ENCODE measurements around the gene EP300. TPM values are rescaled to one million over a fixed set of nuclear protein-coding genes. Genes with fewer than 3 reads are reported as not detected.
"Not testable (repeated sequence)": the region's sequence is repeated elsewhere in the genome, so short reads cannot be mapped to it uniquely, and the experiment has no call there.

The EP300 gene
- total RNA-seq, 2 experiments from 2014 or later, result 40.5 to 61.2 TPM

DNA sequence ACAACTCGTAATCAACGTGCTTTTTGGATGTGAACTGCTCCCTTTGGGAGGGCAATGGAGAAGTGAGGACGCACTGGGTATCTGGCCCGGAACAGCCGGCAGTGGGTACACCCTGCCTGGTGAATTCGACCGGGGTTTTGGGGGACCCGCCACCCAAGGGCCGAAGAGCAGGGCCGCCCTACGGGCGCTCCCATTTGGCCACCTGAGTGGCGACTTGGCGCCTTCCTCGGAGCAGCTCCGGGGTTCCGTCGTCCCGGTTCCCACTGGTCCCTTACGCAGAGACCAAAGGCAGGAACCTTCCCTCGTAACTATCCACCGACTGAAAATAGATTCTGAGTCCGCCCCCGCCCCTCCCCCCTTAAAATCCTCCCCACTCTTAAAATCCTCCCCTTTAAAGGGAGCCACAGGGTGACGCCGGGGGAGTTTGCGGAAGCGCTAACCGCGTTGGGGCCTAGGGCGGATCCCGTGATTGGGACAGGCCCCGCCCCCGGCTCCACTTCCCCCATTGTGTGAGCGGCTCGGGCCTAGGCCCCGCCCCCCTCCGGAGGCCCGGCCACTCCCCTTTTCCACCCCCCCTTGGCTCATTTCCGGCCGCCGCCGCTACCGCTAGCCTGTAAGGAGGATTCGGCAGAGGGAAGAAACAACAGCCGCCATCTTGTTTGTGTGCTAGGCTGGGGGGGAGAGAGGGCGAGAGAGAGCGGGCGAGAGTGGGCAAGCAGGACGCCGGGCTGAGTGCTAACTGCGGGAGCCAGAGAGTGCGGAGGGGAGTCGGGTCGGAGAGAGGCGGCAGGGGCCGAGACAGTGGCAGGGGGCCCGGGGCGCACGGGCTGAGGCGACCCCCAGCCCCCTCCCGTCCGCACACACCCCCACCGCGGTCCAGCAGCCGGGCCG, 1.0 kb upstream of the EP300 start:
- peak overlapping the region; percentile 97 for H3K4me3 Mint-ChIP-seq
- CTCF ChIA-PET, result interaction anchor here (1.5 kb wide), 1 partner anchor 169 kb away, joined by 4 read pairs; no protein-coding TSS in a partner anchor
- peak overlapping the region; percentile 99 for H3K27ac Mint-ChIP-seq

DNA sequence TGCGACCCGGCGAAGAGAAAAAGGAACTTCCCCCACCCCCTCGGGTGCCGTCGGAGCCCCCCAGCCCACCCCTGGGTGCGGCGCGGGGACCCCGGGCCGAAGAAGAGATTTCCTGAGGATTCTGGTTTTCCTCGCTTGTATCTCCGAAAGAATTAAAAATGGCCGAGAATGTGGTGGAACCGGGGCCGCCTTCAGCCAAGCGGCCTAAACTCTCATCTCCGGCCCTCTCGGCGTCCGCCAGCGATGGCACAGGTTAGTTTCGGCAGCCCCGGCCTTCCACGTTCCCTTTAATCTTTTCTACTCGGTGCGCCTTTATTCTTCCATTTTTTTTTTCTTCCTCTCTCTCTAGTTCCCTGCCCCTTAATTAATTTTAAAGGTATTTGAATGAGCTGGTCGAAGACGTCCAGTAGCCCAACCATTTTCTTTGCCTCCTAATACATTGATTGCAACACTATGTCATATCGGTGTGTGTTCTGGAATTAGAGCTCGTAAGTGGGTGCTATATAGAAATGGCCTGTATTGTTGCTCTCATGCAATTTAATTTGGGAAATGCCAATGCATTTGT, 537 bp downstream of the EP300 start:
- CTCF ChIA-PET, result interaction anchor here (0.8 to 3.2 kb wide), 7 partner anchors 14 to 194 kb away, joined by 3 to 15 read pairs (median 5); partner anchors contain the start of gene RBX1
- H3K27me3 Mint-ChIP-seq, result no peaks in the 10 kb centered on the region
- H3K27ac Mint-ChIP-seq, result peak overlapping the region; percentile 99
- intact Hi-C loops (cut with DNase I, micrococcal nuclease), result loop anchor here (2.0 to 5.0 kb wide), 4 partner anchors 114 to 1051 kb away; partner anchors contain the start of genes L3MBTL2 (in 1 of the 2), ST13 (in 1 of the 2), TOB2 (in 1 of the 2) and XPNPEP3 (in 1 of the 2)
- peaks cover 36% of the 10 kb centered on the region for H3K4me1 Mint-ChIP-seq
- ATAC-seq (no peak), DNase-seq (peak; percentile 56)
- H3K4me3 Mint-ChIP-seq, result peak overlapping the region; percentile 98
- H3K36me3 Mint-ChIP-seq (ENCODE audit: low read depth), result peaks cover 21% of the 10 kb centered on the region
- H3K9me3 Mint-ChIP-seq (ENCODE audit: low read depth), result no peaks in the 10 kb centered on the region
- POLR2A ChIA-PET, result interaction anchor here (0.7 to 4.6 kb wide), 6 partner anchors 9 to 1168 kb away, joined by 3 to 23 read pairs (median 4); partner anchors contain the start of gene RBX1

More for the DNA sequence above, 1.0 kb upstream of the EP300 start:
- Mint-ChIP-seq H3K4me1 (peaks cover 25% of the 10 kb centered on the region), H3K36me3 (ENCODE audit: low read depth) (peaks cover 21% of the 10 kb centered on the region), H3K27me3 (no peaks in the 10 kb centered on the region), H3K9me3 (ENCODE audit: low read depth) (no peaks in the 10 kb centered on the region)
- peak; percentile 90 for ATAC-seq
- POLR2A ChIA-PET, result interaction anchor here (0.6 to 4.6 kb wide), 3 partner anchors 18 to 140 kb away, joined by 3 to 23 read pairs (median 4); partner anchors contain the start of gene RBX1
- intact Hi-C loops (cut with DNase I, micrococcal nuclease), result loop anchor here (1.0 to 5.0 kb wide), 19 partner anchors 69 to 1049 kb away; partner anchors contain the start of genes L3MBTL2 (in 2 of the 2), RANGAP1 (in 2 of the 2), RBX1 (in 2 of the 2) and ST13 (in 2 of the 2)
- DNase-seq, result peak; percentile 100

DNA sequence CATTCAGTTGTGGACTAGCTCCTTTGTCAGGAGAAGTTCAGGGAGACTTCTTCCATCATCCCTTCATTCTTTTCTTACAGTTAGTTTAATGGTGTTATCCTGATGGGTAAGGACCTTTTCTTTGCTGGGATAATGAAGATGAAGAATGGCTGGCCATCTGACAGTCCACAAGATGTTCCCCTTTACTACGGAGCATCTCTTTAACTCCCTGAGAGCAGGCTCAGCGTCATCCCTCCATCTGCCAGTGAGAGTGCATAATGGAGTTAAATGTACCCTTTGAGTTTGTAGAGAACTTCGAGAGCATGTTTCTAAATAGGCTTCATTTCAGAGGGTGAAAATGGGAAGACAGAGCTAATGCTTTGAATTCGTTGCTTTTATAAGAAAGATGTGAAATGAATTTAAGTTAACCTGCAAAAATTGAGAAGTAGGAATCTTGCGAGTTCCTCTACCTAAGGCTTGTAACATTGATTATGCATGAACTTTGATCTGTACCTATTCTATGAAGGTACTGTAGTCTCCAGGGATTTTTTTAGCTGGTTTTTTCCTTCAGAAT, 1.7 kb downstream of the EP300 start:
- H3K9me3 Mint-ChIP-seq (ENCODE audit: low read depth), result no peaks in the 10 kb centered on the region
- ChIA-PET CTCF (interaction anchor here (0.6 to 3.2 kb wide), 8 partner anchors 13 to 208 kb away, joined by 3 to 15 read pairs (median 4); partner anchors contain the start of gene RBX1), POLR2A (interaction anchor here (0.7 to 4.6 kb wide), 4 partner anchors 11 to 354 kb away, joined by 3 to 23 read pairs (median 4); partner anchors contain the start of gene RBX1)
- intact Hi-C loops (cut with DNase I, micrococcal nuclease), result loop anchor here (5.0 kb wide), 3 partner anchors 113 to 1052 kb away; partner anchors contain the start of genes L3MBTL2 (in 1 of the 2), ST13 (in 1 of the 2) and XPNPEP3 (in 1 of the 2)
- peak overlapping the region; percentile 99 for H3K27ac Mint-ChIP-seq
- ATAC-seq, result no peak
- peak; percentile 53 for DNase-seq
- H3K27me3 Mint-ChIP-seq, result no peaks in the 10 kb centered on the region
- peak overlapping the region; percentile 98 for H3K4me3 Mint-ChIP-seq
- H3K4me1 Mint-ChIP-seq, result peaks cover 46% of the 10 kb centered on the region
- peaks cover 21% of the 10 kb centered on the region for H3K36me3 Mint-ChIP-seq (ENCODE audit: low read depth)

DNA sequence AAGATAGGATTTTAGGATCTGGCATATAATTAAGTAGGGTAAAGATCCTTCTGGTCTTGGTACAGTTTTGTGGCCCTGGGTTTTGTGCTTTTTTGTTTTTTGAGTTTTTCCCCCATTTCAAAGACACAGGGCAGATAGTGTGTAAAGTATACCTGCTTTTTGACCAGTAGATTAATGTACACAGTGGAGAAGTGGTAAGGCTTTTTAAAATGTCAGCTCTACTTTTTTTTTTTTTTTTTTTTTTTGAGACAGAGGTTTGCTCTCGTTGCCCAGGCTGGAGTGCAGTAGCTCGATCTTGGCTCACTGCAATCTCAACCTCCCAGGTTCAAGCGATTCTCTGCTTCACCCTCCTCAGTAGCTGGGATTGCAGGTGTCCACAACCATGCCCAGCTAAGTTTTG, 4.0 kb downstream of the EP300 start:
- no peak for DNase-seq
- no peak for ATAC-seq
- intact Hi-C loops (cut with DNase I, micrococcal nuclease), result no loop called here
- Mint-ChIP-seq H3K9me3 (ENCODE audit: low read depth) (no peaks in the 10 kb centered on the region), H3K36me3 (ENCODE audit: low read depth) (peaks cover 34% of the 10 kb centered on the region), H3K27ac (peak overlapping the region; percentile 66), H3K27me3 (no peaks in the 10 kb centered on the region), H3K4me1 (peaks cover 55% of the 10 kb centered on the region), H3K4me3 (peak overlapping the region; percentile 98)
- CTCF ChIA-PET, result interaction anchor here (0.6 to 1.6 kb wide), 5 partner anchors 9 to 520 kb away, joined by 3 to 4 read pairs (median 3); no protein-coding TSS in a partner anchor
- POLR2A ChIA-PET, result interaction anchor here (0.6 kb wide), 2 partner anchors 9 to 95 kb away, joined by 3 to 4 read pairs; no protein-coding TSS in a partner anchor

DNA sequence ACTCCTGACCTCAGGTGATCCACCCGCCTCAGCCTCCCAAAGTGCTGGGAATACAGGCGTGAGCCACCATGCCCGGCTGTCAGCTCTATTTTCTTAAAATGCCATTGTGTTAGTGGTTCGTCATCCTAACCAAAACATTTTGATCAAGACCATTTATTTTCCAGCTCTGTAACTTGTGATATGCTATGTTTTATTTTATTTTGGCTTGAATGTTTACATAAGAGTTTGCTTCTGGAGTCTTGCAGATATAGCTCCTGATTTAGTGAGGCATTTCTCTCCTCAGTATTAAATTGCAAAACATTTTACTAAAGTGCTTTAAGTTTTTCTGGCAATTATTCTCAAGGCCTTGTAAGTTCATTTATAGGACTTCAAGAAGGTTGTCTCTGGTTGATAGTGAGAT, 4.4 kb downstream of the EP300 start:
- H3K9me3 Mint-ChIP-seq (ENCODE audit: low read depth), result no peaks in the 10 kb centered on the region
- ChIA-PET CTCF (interaction anchor here (0.6 to 1.6 kb wide), 4 partner anchors 9 to 308 kb away, joined by 3 to 4 read pairs (median 3); no protein-coding TSS in a partner anchor), POLR2A (interaction anchor here (0.6 kb wide), 3 partner anchors 8 to 96 kb away, joined by 3 to 4 read pairs (median 4); no protein-coding TSS in a partner anchor)
- no peak for ATAC-seq
- peak overlapping the region; percentile 25 for H3K4me3 Mint-ChIP-seq
- H3K36me3 Mint-ChIP-seq (ENCODE audit: low read depth), result peaks cover 32% of the 10 kb centered on the region
- intact Hi-C loops (cut with DNase I, micrococcal nuclease), result no loop called here
- peak overlapping the region; percentile 64 for H3K27ac Mint-ChIP-seq
- no peaks in the 10 kb centered on the region for H3K27me3 Mint-ChIP-seq
- peaks cover 55% of the 10 kb centered on the region for H3K4me1 Mint-ChIP-seq
- DNase-seq, result no peak

DNA sequence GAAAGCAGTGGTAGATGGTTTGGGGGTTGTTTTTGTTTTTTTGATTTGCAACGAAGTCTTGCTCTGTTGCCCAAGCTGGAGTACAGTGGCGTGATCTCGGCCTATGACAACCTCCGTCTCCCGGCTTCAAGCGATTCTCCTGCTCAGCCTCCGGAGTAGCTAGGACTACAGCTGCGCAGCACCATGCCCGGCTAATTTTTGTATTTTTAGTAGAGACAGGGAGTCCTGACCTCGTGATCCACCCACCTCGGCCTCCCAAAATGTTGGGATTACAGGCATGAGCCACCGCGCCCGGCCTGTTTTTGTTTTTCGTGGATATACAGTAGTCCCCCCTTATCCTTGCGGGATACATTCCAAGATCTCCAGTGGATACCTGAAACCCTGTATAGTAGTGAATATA, 6.6 kb downstream of the EP300 start:
- POLR2A ChIA-PET, result interaction anchor here (0.7 kb wide), 1 partner anchor 146 kb away, joined by 4 read pairs; no protein-coding TSS in a partner anchor
- Mint-ChIP-seq H3K4me3 (no peak overlapping the region), H3K36me3 (ENCODE audit: low read depth) (peaks cover 32% of the 10 kb centered on the region), H3K4me1 (peaks cover 73% of the 10 kb centered on the region), H3K27me3 (no peaks in the 10 kb centered on the region), H3K27ac (no peak overlapping the region), H3K9me3 (ENCODE audit: low read depth) (no peaks in the 10 kb centered on the region)
- CTCF ChIA-PET, result no interaction called here
- DNase-seq, result no peak
- intact Hi-C loops (cut with DNase I, micrococcal nuclease), result no loop called here
- no peak for ATAC-seq

DNA sequence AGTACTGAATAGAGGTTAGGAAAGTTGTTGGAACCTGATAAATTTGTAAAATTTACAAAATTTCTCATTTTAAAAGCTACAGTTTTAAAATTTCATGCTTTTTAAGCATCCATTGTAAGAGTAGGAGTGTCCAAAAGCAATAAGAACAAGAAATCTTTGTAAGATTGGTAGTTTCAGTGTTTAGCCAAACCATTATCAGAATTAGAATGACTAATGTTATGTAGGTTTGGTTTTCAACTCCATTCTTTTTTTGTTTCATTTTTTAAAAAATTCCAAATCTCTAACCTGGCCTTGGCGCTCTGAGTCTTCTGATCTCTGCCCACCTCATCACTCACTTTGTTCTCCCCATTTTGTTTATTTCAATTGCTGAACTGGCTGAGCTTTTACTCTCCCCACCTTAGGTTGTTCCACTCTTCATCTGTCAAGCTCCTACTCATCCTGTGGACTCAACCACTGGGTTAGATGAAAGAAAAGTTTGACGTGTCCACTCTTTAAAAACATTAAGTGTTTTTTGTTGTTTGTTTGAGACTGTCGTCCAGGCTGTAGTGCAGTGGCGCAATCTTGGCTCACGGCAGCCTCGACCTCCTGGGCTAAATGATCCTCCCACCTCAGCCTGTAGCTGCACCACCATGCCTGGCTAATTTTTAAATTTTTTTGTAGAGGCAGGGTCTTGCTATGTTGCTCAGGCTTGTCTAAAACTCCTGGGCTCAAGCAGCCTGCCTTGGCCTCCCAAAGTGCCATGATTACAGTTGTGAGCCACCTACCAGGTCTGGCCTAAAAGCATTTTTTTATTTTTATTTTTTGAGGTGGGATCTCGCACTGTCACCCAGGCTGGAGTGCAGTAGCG, 14.0 kb downstream of the EP300 start:
- POLR2A ChIA-PET, result interaction anchor here (0.7 to 1.8 kb wide), 4 partner anchors 13 to 251 kb away, joined by 3 to 6 read pairs (median 4); no protein-coding TSS in a partner anchor
- intact Hi-C loops (cut with DNase I, micrococcal nuclease), result loop anchor here (1.0 to 5.0 kb wide), 2 partner anchors 11 to 84 kb away; no protein-coding TSS in a partner anchor

DNA sequence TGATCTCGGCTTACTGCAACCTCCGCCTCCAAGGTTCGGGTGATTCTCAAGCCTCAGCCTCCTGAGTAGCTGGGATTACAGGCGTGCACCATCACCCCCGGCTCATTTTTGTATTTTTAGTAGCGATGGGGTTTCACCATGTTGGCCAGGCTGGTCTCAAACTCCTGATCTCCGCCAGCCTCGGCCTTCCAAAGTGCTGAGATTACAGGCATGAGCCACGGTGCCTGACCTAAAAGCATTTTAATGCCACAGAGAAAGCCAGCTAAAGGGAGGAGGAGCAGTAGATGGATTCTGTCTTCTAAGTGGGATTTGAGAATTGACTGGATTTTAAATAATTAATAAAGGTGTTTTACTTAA, 14.6 kb downstream of the EP300 start:
- H3K27me3 Mint-ChIP-seq; H3K27ac Mint-ChIP-seq; H3K9me3 Mint-ChIP-seq (ENCODE audit: low read depth); ATAC-seq; DNase-seq; H3K4me3 Mint-ChIP-seq: not testable (repeated sequence)
- ChIA-PET CTCF (interaction anchor here (1.2 to 1.7 kb wide), 2 partner anchors 13 to 184 kb away, joined by 4 to 5 read pairs; no protein-coding TSS in a partner anchor), POLR2A (interaction anchor here (1.4 kb wide), 1 partner anchor 85 kb away, joined by 4 read pairs; no protein-coding TSS in a partner anchor)
- H3K4me1 Mint-ChIP-seq, result peaks cover 60% of the 10 kb centered on the region
- H3K36me3 Mint-ChIP-seq (ENCODE audit: low read depth), result peaks cover 23% of the 10 kb centered on the region
- intact Hi-C loops (cut with DNase I, micrococcal nuclease), result loop anchor here (1.0 to 5.0 kb wide), 2 partner anchors 12 to 85 kb away; no protein-coding TSS in a partner anchor

More for the DNA sequence above, 14.0 kb downstream of the EP300 start:
- ATAC-seq, result peak; percentile 63
- Mint-ChIP-seq H3K27me3 (no peaks in the 10 kb centered on the region), H3K9me3 (ENCODE audit: low read depth) (no peaks in the 10 kb centered on the region), H3K27ac (peak overlapping the region; percentile 84), H3K4me1 (peaks cover 59% of the 10 kb centered on the region), H3K36me3 (ENCODE audit: low read depth) (peaks cover 22% of the 10 kb centered on the region), H3K4me3 (peak overlapping the region; percentile 1)
- DNase-seq, result peak; percentile 17
- CTCF ChIA-PET, result interaction anchor here (0.9 to 1.7 kb wide), 3 partner anchors 10 to 184 kb away, joined by 3 to 5 read pairs (median 4); no protein-coding TSS in a partner anchor

DNA sequence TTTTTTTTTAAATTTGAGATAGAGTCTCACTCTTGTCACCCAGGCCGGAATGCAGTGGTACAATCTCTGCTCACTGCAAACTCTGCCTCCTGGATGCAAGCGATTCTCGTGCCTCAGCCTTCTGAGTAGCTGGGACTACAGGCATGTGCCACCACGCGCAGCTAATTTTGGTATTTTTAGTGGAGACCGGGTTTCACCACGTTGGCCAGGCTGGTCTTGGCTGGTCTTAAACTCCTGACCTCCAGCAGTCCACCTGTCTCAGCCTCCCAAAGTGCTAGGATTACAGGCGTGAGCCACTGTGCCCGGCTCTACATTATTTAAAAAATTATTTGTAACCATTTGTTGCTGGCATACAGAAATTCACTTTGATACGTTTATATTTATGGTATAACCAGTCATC, 18.6 kb downstream of the EP300 start:
- ChIA-PET CTCF (interaction anchor here (1.3 to 1.7 kb wide), 2 partner anchors 12 to 188 kb away, joined by 4 to 7 read pairs; no protein-coding TSS in a partner anchor), POLR2A (no interaction called here)
- Mint-ChIP-seq H3K36me3 (ENCODE audit: low read depth) (peaks cover 20% of the 10 kb centered on the region), H3K9me3 (ENCODE audit: low read depth) (peaks cover 2% of the 10 kb centered on the region), H3K4me1 (peaks cover 49% of the 10 kb centered on the region), H3K27ac (no peak overlapping the region), H3K27me3 (no peaks in the 10 kb centered on the region), H3K4me3 (no peak overlapping the region)
- intact Hi-C loops (cut with DNase I, micrococcal nuclease), result no loop called here
- DNase-seq (no peak), ATAC-seq (no peak)

DNA sequence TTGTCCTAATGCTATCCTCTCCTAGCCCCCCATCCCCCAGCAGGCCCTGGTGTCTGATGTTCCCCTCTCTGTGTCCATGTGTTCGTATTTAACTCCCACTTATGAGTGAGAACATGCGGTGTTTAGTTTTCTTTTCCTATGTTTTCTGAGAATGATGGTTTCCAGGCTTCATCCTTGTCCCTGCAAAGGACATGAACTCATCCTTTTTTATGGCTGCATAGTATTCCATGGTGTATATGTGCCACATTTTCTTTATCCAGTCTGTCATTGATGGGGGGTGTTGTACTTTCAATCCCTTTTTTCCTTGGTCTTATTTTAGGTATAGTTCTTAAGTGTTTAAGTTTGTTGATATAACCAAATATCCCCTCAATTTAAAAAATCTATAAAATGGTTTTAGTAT, 23.9 kb downstream of the EP300 start:
- H3K4me1 Mint-ChIP-seq, result peaks cover 34% of the 10 kb centered on the region
- no peak for DNase-seq
- POLR2A ChIA-PET, result no interaction called here
- H3K4me3 Mint-ChIP-seq, result no peak overlapping the region
- intact Hi-C loops (cut with DNase I, micrococcal nuclease), result no loop called here
- no peak overlapping the region for H3K27ac Mint-ChIP-seq
- peaks cover 2% of the 10 kb centered on the region for H3K9me3 Mint-ChIP-seq (ENCODE audit: low read depth)
- CTCF ChIA-PET, result no interaction called here
- peaks cover 41% of the 10 kb centered on the region for H3K36me3 Mint-ChIP-seq (ENCODE audit: low read depth)
- H3K27me3 Mint-ChIP-seq, result no peaks in the 10 kb centered on the region
- ATAC-seq, result no peak
